GM19238 (cell line): Measurements from ENCODE around the gene RNASET2.
A peak's percentile ranks its signal among the peaks of the same experiment; 100 is the strongest.
"Not testable (repeated sequence)": the region's sequence is repeated elsewhere in the genome, so short reads cannot be mapped to it uniquely, and the experiment has no call there.

ENCODE experiments used
- DNase-seq: peaks from one replicate; pipeline ENCODE4 v3.0.0; 2011; ENCODE audit warnings: low spot score; ENCODE audit not compliant: insufficient read length

The RNASET2 gene

DNA sequence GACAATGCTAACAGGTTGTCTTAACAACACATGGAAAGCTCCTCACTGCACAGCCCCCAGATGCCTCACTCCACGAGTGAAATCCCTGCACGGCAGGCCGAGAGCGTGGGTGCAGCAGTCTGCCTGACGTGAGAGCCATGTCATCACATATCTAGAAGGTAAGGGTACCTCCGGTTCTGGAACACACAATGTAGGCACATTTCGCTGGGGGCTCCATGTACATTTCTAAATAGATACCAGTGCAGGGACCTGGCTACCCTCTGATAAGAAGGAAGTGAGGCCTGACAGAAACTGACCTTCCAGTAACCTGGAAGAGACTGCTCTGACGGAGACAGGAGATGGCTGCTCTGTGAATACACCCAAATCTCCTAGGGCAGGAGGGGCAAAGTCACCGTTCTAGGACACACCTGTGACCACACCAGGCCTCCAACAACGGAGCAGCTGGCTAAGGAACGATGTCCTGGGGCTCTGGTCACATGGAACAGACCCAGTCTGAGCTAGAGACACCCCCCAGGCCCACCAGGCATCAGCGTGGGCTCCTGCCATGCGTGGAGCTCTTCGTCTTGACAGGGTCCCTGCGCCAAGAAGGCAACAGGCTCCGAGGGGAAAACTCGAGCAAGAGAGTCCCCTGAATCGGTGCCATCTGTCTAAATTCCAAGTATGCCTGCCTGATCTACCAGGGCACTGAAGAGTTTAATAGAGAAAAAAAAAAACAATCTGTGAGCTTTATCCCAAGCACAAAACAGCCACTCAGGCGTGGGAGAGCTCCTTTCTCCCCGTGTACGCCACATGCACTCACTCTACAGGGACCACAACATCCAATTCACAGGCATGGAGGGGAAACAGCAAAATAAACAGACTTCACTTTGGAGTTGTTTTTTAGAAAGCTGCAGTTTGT, 27.5 kb downstream of the RNASET2 start:
- DNase-seq: no peak

GRCh38 chr6:166927935-166928643, 28.3 kb downstream of the RNASET2 start:
- DNase-seq: no peak

GRCh38 chr6:166927240-166927934, 29.0 kb downstream of the RNASET2 start:
- DNase-seq: no peak

GRCh38 chr6:166926748-166927147, 29.6 kb downstream of the RNASET2 start:
- DNase-seq: no peak

DNA sequence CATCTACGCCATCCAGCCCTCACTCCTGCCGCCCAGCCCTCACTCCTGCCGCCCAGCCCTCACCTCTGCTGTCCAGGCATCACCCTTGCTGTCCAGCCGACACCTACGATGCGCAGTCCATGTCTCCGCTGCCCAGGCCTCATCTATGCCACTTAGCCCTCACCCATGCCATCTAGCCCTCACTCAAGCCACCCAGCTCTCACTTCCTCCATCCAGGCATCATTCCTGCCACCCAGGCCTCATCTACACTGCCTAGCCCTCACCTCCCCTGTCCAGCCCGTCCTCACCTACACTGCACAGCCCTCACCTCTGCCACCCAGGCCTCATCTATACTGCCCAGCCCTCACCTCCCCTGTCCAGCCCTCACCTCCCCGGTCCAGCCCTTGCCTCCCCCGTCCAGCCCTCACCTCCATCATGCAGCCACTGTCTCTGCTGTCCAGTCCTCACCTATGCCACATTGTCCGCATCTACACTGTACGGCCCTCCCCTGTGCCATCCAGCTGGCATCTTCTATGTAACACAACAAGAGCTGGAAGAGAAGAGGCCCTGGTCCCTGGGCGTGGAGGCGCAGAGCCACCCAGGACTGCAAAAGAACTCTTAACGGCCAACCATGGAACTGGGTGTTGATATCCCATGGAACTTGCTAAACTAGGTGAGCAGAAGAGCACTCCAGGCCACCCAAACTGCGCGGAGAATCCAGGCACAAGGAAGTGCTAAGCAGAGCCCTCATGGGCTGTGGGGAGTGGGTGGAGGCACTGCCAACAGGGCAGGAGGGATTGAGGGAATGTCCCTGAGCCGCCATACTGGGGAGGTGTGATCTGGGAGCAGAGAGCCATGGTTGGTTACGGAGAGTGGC, 31.0 kb downstream of the RNASET2 start:
- no peak for DNase-seq

GRCh38 chr6:166924531-166924930, 31.8 kb downstream of the RNASET2 start:
- no peak for DNase-seq

DNA sequence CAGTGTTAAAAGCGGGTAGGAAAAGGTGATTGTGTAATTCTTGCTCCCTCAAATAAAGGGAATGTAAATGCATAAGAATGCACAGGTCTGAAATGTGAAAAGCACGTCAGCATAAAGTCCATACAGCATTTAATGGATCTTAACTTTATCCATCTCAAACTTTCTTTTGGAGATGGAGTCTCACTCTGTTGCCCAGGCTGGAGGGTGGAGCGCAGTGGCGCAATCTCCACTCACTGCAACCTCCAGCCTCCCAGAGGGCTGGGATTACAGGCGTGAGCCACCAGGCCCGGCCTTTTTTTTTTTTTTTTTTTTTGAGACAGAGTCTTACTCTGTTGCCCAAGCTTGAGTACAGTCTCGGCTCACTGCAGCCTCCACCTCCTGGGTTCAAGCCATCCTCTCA, 33.4 kb downstream of the RNASET2 start:
- DNase-seq: no peak

DNA sequence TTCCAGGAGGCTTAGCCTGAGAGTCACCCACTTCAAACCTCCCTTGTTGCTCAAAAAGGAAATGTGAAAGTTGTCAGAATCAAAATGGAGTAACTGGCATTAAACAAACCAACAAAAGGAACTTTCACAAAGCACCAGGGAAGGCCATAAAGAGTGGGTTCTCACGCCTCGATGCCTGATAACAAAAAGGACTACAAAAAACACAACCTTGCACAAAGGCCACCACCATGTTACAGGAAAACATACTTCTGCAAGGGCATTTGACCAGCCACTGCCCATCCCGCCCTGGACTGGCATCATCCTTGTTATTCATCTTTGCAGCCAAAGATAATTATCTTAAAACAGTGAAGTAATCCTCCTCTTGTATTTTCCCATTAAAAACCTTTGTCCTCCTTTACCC, 34.8 kb downstream of the RNASET2 start:
- no peak for DNase-seq

GRCh38 chr6:166916824-166917223, 39.5 kb downstream of the RNASET2 start:
- DNase-seq: no peak

DNA sequence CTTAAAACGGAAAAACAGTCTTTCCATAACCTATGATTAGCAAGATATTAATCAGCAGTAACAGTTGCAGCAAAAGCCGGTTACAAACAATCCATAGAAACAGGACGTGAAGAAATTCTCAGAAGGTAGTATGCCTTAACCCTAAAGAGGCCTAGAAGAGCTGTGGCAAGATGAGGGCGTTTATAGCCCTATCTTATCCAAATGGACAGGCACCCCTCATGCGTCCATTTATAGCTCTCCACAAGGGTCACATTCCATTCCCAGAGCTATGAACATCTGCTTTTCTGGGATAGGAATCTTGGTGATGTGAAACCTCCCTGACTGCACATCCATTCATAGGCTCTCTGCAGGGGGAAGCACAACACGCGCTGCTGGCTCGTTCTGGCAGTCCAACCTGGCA, 40.9 kb downstream of the RNASET2 start:
- DNase-seq: not testable (repeated sequence)

- DNase-seq: not testable (repeated sequence)
These were observed 41.4 kb downstream of the RNASET2 start for GRCh38 chr6:166914952-166915351.

GRCh38 chr6:166911248-166911677, 45.1 kb downstream of the RNASET2 start:
- DNase-seq: no peak

DNA sequence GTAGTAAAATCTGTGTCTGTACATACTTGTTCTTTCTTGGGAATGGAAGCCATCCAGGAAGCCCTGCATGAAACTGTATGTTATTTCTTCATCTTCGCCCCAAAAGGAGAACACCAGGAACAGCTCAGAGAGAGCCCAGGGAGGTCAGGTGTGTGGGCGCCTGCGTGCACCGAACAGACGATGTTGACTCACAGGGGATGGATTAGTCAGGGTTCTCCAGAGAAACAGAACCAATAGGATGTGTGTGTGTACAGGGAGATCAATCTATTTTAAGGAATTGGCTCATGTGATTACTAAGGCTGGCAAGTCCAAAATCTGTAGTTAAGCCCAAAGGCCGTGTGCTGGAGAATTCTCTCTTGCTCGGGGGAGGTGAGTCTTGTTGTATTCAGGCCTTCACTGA, 45.7 kb downstream of the RNASET2 start:
- DNase-seq: no peak

- no peak for DNase-seq
These were observed 47.5 kb downstream of the RNASET2 start for GRCh38 chr6:166908811-166909210.

DNA sequence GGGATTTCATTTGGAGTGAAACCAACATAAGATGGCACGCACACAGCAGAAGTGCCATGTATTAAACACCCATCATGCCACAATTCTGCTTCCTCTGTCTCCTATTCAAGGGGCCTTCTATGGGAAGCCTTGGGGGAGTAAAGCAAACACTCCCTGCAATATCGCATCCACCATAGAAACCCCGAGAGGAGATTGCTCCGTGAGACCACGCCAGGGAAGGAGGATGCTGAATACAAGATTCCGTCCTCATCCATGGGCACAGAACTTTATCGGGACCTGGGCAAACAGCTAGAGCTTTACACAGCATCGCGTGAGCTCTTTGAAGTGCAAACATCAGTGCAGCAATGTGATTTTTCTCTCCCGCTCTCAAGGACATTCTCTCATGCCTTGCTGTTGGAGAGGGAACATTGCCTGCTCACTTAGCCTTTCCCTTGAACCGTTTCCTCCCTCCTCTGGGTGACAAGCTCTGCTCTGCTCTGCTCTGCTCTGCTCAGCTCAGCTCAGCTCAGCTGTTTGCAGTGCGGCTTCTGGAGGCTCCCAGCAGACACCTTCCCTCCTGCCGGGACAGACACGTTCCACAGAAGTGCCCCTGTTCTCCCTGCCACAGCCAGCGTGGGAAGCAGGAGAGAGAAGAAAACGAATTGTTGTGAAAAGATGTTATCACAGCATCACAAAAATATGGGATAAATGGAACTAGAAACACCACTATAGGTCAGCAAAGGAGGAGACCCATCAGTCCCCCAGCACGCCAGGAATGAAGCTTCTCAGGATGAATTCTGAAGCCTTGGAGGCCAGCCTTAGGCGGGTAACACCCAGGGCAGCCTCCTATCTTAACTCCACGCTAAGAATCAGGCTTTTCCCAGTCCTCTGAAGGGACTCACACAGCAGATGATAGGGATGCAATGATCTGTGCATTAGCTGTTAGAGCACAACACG, 48.2 kb downstream of the RNASET2 start:
- DNase-seq: no peak

DNA sequence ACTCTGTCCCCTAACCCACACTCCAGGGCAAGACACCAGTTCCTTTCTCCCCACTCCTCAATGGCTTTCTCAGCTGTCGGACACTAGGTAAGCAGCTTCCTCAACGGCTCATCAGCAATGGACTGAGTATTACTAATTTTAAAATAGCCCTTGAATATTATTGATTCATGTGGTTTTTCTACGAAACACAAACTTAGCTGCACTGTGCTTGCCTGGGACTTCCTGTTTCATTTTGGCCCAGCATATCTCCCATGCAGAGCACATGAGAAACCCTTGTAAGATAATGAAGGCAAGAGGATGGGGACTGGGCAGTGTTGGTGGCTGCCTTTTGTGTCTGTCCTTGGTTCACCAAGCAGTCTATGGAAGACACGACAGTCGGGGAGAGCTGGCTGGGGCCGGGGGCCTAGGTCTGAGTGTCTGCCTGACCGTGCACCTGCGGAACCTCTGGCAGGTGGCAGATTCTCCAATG, 48.9 kb downstream of the RNASET2 start:
- DNase-seq: peak; percentile 57

DNA sequence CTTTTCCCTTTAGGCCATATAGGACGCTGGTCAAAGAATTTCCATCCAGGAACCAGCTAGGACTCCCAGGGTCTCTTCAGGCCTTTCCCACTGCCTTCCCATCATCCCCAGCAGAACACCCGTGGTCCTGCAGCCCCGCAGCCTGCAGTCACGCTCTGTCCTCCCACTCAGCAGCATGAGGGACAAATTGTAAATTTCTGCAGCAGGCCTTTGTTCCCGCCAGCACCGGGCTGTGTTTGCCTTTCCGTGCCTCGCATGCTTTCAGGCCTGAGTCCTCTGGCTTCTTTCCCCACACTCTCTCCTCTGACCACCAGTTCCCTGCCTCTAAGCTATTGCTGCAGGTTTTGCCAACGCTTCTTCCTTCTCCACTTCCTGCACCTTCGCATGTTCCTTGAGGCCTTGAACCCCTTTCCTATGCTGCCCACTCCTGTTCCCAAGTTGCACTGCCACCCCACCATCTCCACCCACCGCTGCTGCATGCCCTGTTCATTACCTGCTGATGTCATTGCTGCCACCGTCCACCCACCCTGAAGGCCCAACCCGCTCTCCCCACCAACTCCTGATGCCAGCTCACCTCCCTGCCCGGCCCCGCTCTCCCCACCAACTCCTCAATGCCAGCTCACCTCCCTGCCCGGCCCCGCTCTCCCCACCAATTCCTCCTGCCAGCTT, 49.8 kb downstream of the RNASET2 start:
- DNase-seq: no peak

- no peak for DNase-seq
These were observed 50.7 kb downstream of the RNASET2 start for GRCh38 chr6:166905505-166906134.

GRCh38 chr6:166905013-166905412, 51.3 kb downstream of the RNASET2 start:
- DNase-seq: no peak
